NCI-H2227 treated with DMSO at 0.1 percent for 48 hours (cell line): ENCODE data around the gene EZH1.

ENCODE experiments used
- DNase-seq: peaks from one replicate; lab custom pipeline; 2025; lab: John Stamatoyannopoulos, UW

EZH1 gene

DNA sequence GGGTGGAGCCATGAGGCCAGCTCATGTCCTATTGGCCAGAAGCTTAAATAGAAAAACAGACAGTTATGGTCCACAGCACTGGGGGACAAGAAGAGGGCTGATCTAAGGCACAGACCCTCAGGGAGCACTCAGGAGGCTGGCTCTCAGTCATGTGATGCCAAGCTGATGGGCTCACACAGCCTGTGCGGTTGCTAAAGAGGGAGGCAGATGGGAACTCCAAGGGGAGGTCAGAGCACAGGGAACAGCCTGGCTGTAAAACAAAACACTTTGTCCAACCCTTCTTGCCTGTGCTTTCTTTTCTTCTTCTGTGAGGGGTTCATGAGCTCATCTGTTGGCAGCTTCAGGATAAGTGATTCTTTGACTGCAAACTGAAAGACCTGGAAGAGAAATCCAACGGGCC is 35.3 kb downstream of the EZH1 start:
- no peak for DNase-seq

- DNase-seq: no peak
These were observed 36.3 kb downstream of the EZH1 start for GRCh38 chr17:42708588-42708987.

DNA sequence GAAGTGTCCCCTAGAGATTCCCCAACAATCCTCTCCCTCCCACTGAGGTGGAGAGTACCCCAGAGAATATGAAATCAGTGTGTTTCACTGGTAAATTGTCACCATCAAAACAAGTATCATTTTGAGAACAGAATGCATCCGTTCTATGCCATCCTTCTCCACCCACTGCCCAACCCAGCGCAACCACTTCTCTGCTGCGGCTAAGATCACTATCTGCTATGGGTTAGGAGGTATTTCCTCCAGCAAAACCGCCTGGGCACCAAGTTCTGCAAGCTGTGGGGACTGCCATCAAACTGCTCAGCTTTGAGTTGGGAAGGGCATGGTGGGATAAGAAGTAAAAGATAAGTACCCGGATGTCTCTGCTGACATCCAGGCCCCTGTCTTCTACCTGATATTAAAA is 38.1 kb downstream of the EZH1 start:
- DNase-seq: no peak

DNA sequence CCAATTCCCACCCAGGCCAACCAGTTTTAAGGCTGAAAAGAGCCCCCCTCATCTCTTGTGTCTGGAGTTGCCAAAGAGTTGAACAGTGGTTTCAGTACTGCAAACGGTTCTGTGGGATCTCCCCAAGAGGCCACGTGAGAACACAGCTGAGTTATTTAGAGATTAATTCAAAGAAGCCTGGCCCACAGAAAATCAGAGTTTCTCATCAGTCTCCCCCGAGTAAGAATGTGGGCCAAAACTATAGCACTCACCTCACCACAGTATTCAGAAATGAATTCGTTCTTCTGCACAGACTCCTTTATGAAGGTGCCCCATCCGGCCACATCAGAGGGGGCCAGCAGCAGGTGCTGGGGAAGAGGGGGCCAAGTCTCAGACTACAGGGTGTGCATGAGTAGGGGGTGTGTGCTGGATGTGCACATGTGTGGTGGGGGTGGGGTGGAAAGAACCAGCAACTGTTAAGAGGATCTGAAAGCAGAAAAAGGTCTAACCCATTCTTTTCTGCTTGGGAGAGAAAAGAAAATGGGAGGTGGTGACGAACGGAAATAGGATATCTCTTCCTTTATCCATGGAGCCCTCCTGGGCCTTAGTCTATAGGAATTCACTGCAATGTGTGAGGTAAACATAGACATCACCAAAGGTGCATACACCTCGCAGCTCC is 39.9 kb downstream of the EZH1 start:
- no peak for DNase-seq

DNA sequence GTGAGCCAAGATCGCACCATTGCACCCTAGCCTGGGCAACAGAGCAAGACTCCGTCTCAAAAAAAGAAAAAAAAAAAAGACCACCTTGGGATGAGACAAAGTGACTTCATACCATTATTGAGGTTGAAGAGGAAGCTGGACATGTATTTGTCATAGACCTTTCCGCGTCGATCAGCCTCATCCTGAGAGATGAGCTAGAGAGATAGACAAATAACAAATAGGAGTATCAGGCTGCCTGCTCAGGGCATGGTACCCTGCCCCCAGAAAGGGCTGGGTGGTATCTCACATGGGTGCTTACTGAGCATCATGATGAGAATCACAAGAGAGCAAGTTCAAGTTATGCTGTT is 40.4 kb downstream of the EZH1 start:
- no peak for DNase-seq

DNA sequence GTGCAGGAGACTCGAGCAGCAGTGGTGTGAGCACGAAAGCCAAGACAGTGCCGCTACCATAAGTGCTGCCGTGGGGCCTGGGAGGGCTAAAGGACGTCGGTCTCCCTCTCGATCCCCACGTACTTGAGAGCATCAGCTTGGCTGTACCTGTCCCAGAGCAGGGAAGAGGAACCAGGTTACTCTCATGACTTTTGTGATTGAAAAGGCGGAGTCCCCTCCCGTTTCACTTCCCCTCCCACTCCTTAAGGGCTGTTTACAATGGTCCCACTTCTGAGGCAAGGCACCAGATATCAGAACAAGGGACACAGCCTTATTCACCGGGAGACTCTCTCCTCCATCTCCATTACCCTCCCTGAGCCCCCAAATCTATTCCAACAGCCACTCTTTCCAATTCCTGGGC is 42.4 kb downstream of the EZH1 start:
- no peak for DNase-seq

GRCh38 chr17:42700586-42701289 is 44.1 kb downstream of the EZH1 start:
- DNase-seq: no peak

- no peak for DNase-seq
These were observed 45.5 kb downstream of the EZH1 start for GRCh38 chr17:42699415-42699740.

DNA sequence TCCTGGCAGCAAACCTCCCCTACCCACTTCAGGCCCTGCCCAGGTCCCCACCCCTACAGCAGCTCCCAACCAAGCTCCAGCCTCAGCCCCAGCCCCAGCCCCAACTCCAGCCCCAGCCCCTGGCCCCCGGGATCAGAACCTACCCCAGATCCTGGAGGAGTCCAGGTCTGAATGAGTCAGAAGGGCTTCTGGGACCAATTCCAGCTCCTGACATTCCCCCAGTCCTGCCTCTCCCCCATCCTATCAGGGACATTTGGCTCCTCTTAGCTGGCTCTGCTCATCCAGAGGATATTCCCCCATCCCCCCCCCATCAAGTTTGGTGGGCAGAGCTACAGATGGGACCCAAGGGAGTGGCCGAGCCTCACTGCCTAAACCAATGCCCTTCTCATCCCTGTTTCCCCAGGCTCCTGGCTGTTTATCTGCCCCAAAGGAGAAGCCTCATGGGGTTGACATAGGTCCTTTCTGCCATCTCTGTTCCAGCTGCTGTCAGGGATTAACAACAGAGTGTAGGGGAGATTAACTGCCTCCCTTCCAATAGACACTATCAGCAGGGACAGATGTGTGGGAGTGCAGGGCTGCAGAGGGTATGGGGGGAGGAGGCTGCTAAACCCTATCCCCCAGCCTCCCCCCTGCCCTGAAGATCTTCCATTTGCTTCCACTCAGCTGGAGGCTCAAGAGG is 46.0 kb downstream of the EZH1 start:
- no peak for DNase-seq

DNA sequence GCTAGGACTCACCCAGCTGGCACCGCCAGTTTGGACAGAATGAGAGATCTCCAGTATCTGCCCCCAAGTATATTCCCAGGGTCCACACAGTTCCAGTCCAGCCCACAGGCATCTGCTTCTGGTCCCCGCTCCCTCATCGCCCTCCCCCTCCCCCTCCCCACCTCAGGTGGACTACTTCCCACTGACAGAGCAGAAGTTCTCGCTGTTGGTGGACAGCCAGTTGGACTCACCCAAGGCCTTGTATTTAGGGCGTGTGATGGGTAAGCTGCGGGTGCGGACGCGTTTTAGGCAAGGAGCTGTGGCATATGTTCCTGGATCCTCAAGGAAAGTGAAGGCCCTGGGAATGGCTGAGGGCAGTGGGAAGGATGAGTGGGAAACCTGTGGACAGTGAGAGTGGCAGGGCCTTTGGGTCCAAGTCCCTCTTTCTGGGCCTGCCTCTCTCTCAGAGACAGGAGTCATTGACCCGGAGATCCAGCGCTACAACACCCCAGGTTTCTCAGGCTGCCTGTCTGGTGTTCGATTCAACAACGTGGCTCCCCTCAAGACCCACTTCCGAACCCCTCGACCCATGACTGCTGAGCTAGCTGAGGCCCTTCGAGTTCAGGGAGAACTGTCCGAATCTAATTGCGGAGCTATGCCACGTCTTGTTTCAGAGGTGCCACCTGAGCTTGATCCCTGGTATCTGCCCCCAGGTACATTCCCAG is 47.6 kb downstream of the EZH1 start:
- DNase-seq: no peak

DNA sequence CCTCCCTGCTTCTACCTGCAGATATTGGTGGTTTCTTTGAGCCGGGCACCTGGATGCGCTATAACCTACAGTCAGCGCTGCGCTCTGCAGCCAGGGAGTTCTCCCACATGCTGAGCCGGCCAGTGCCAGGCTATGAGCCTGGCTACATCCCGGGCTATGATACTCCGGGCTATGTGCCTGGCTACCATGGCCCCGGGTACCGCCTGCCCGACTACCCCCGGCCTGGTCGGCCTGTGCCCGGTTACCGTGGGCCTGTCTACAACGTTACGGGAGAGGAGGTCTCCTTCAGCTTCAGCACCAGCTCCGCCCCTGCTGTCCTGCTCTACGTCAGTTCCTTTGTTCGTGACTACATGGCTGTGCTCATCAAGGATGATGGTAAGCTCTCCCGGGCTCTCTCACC is 49.3 kb downstream of the EZH1 start:
- DNase-seq: no peak

GRCh38 chr17:42694524-42694923 is 50.3 kb downstream of the EZH1 start:
- DNase-seq: no peak

DNA sequence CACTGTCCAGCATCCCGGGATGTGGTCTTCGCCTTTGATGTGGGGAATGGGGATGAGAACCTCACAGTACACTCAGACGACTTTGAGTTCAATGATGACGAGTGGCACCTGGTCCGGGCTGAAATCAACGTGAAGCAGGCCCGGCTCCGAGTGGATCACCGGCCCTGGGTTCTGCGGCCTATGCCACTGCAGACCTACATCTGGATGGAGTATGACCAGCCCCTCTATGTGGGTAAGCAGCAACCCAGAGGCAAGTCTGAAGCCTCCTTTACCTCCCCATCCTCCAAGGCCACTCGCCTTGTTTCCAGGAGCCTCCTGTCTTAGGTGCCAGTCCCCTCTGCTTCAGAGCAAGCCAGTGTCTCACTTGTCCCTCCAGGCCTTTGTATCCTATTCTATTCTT is 52.4 kb downstream of the EZH1 start:
- DNase-seq: no peak

DNA sequence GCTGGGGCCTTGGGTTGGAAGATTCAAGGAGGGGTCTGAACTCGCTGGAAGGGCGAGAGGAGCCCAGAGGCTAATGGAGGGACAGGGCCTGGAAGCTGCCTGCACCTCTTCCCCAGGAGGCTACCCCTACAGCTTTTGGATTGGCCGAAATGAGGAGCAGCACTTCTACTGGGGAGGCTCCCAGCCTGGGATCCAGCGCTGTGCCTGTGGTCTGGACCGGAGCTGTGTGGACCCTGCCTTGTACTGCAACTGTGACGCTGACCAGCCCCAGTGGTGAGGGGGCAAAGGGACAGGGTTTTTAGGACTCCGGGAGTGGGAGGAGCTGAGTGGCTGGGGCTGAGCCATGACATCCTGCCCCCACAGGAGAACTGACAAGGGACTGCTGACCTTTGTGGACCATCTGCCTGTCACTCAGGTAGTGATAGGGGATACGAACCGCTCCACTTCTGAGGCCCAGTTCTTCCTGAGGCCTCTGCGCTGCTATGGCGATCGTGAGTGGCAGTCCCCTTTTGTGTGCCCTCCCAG is 53.8 kb downstream of the EZH1 start:
- DNase-seq: no peak

DNA sequence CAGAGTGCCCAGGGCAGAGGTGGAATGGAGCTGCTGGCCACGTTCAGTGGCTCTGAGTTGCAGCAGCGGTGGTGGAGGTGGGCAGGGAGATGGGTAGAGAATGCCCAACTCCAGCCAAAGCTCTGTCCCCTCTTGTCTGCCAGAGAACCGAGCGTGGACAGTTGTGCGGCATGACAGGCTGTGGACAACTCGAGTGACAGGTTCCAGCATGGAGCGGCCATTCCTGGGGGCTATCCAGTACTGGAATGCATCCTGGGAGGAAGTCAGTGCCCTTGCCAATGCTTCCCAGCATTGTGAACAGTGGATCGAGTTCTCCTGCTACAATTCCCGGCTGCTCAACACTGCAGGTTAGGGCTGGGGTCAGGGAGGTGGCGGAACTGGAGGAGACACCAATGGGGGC is 54.2 kb downstream of the EZH1 start:
- DNase-seq: no peak

GRCh38 chr17:42687707-42688320 is 57.0 kb downstream of the EZH1 start:
- DNase-seq: no peak

DNA sequence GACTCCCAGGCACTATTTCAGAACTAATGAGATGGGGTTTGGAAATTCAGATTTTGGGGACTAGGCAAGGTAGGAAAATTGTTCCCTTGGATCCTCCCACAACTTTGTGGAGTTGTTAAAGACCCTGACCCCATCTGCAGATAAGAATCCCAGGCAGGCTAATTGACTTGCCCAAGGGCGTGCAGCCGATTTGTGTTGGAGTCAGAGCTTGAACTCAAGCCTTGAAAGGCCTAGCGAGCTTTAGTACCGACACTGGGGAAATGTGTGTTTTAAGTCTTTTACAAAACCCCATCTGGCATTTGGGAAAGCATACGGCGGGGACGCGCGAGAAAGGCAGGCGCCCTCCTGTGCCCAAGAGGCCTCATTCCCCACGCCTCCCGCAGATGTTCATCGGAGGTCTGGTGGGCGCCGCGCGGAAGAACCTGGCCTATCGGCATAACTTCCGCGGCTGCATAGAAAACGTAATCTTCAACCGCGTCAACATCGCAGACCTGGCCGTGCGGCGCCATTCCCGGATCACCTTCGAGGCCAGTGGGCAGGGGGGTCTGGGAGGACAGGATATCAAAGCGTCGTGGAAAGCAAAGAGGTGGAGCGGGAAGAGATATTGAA is 58.2 kb downstream of the EZH1 start:
- no peak for DNase-seq

GRCh38 chr17:42685831-42686230 is 59.0 kb downstream of the EZH1 start:
- DNase-seq: no peak

DNA sequence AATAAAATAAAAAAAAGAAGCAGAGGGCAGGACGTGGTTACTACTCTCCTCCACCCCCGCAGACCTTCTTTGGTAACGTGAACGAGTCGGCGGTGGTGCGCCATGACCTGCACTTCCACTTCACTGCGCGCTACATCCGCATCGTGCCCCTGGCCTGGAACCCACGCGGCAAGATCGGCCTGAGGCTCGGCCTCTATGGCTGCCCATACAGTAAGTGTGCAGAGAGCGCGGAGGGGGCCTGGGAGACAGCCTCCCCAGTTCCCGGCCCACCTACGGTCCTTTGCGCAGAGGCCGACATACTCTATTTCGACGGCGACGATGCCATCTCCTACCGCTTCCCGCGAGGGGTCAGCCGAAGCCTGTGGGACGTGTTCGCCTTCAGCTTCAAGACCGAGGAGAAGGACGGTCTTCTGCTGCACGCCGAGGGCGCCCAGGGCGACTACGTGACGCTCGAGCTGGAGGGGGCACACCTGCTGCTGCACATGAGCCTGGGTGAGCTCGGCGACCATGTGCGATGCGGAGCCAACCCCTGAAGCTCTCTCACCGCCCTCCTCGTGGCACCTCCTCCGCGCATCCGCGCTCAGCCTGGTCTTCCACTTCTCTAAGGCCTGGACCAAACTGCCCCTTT is 59.8 kb downstream of the EZH1 start:
- no peak for DNase-seq

DNA sequence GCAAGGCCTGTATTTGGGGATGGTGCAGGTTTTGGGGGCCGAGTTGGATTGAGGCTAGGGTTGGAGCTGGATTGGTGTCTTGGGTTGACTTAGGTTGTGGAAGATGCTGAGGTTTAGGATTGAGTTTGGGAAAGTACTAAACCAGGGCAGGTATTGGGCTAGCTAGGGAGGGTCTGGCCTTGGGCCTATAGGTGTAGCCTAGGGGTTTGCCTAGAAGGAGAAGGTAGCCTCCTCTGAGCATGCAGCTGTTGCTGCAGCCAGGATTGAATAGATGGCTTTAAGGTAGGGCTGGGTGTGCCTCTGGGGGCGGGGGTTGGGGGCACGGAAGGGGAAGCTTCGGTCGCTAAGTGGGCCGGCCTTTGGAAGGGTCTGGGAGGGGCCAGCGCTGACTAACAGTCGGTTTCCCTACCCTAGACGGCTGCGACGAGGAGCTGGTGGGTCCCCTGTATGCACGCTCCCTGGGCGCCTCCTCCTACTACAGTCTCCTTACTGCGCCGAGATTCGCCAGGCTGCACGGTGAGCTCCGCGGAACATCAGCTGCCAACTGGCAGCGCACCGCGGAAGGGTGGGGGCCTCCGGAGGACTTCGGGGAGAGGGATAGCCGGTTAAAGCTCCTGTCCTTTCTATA is 61.3 kb downstream of the EZH1 start:
- DNase-seq: peak; percentile 58
